ENCODE measurements around the gene OR4E1. TPM values are rescaled to one million over a fixed set of nuclear protein-coding genes. Genes with fewer than 3 reads are reported as not detected.
"Not testable (repeated sequence)": the region's sequence is repeated elsewhere in the genome, so short reads cannot be mapped to it uniquely, and the experiment has no call there.

The OR4E1 gene
- total RNA-seq, 1 experiment from 2014 or later, result not detected

DNA sequence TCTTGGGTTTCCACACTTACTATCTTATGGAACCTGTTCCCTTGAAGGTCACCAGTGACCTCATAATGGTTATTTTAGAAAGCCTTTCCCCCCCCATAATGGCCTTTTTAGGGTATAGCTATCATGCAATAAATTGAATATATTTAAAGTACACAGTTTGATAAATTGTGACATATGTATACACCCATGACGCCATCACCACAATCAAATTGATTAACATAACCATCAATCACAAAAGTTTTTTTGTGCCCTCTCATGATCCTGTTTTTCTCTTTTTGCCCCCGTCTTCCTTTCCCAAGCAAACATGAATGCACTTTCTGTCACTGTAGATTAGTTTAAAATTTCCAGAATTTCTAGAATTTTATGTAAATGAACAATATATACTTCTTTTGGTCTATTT, 28.7 kb upstream of the OR4E1 start:
- in situ Hi-C loops (cut with HindIII; ENCODE audit: low pct_unique_long_range_greater_than_20kb, low sequenced_read_pairs) (no loop called here), intact Hi-C loops (cut with micrococcal nuclease; ENCODE audit: unreplicated experiment) (no loop called here)
- POLR2A ChIA-PET, result no interaction called here
- no peak for DNase-seq (ENCODE audit: low read depth, low spot score)
- ATAC-seq, result no peak
- Histone ChIP-seq H3K27ac (ENCODE audit: low read length) (no peak overlapping the region), H3K9me3 (ENCODE audit: control insufficient read depth, insufficient read depth, low read depth, low read length) (no peaks in the 10 kb centered on the region), H3K4me3 (ENCODE audit: low read depth in 2 of 2, low read length in 2 of 2) (no peak overlapping the region), H3K27me3 (ENCODE audit: control insufficient read depth, insufficient read depth, low read length) (no peaks in the 10 kb centered on the region), H3K36me3 (ENCODE audit: control insufficient read depth, insufficient read depth, low read length) (no peaks in the 10 kb centered on the region), H3K4me1 (ENCODE audit: control insufficient read depth, insufficient read depth, low read length) (no peaks in the 10 kb centered on the region)
- CTCF ChIA-PET, result no interaction called here
- TF ChIP-seq, protein P1, sequence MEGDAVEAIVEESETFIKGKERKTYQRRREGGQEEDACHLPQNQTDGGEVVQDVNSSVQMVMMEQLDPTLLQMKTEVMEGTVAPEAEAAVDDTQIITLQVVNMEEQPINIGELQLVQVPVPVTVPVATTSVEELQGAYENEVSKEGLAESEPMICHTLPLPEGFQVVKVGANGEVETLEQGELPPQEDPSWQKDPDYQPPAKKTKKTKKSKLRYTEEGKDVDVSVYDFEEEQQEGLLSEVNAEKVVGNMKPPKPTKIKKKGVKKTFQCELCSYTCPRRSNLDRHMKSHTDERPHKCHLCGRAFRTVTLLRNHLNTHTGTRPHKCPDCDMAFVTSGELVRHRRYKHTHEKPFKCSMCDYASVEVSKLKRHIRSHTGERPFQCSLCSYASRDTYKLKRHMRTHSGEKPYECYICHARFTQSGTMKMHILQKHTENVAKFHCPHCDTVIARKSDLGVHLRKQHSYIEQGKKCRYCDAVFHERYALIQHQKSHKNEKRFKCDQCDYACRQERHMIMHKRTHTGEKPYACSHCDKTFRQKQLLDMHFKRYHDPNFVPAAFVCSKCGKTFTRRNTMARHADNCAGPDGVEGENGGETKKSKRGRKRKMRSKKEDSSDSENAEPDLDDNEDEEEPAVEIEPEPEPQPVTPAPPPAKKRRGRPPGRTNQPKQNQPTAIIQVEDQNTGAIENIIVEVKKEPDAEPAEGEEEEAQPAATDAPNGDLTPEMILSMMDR (IDR thresholded peaks at IDR 0.05), result no peak
- TF ChIP-seq POLR2AphosphoS5 (IDR thresholded peaks at IDR 0.05; ENCODE audit: low read depth, low read length), result no peak
- no peak for TF ChIP-seq TCF7L2 (IDR thresholded peaks at IDR 0.05; ENCODE audit: low read depth, low read length)
- TF ChIP-seq, protein P2, sequence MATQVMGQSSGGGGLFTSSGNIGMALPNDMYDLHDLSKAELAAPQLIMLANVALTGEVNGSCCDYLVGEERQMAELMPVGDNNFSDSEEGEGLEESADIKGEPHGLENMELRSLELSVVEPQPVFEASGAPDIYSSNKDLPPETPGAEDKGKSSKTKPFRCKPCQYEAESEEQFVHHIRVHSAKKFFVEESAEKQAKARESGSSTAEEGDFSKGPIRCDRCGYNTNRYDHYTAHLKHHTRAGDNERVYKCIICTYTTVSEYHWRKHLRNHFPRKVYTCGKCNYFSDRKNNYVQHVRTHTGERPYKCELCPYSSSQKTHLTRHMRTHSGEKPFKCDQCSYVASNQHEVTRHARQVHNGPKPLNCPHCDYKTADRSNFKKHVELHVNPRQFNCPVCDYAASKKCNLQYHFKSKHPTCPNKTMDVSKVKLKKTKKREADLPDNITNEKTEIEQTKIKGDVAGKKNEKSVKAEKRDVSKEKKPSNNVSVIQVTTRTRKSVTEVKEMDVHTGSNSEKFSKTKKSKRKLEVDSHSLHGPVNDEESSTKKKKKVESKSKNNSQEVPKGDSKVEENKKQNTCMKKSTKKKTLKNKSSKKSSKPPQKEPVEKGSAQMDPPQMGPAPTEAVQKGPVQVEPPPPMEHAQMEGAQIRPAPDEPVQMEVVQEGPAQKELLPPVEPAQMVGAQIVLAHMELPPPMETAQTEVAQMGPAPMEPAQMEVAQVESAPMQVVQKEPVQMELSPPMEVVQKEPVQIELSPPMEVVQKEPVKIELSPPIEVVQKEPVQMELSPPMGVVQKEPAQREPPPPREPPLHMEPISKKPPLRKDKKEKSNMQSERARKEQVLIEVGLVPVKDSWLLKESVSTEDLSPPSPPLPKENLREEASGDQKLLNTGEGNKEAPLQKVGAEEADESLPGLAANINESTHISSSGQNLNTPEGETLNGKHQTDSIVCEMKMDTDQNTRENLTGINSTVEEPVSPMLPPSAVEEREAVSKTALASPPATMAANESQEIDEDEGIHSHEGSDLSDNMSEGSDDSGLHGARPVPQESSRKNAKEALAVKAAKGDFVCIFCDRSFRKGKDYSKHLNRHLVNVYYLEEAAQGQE (IDR thresholded peaks at IDR 0.05; ENCODE audit: insufficient read depth in 1 of 2, low read depth in 2 of 2, low read length in 1 of 2), result no peak
- no peak for TF ChIP-seq SIN3A (IDR thresholded peaks at IDR 0.05; ENCODE audit: borderline replicate concordance, insufficient read depth, low read depth, low read length)
- no TSS peak for BruUV-seq (replicated peaks)

DNA sequence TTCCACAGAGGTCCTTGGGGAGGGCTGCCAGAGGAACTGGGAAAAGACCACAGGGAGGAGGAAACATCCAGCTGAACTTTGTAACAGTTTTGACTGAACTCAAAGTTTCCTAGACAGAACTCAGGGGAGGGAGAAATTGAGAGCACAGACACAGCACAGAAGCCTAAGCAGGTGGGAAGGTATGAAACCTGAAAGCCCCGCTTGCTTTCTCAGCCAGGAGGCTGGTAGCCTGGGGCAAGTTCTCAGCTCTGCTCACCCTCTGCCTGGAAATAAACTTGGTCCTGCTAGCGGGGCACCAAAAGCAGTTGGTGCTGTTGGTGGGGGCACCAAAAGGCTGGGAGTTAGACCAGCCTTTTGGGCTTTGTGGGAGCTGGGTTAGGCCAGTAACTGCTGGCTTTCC, 25.9 kb upstream of the OR4E1 start:
- intact Hi-C loops (cut with micrococcal nuclease; ENCODE audit: unreplicated experiment) (no loop called here), in situ Hi-C loops (cut with HindIII; ENCODE audit: low pct_unique_long_range_greater_than_20kb, low sequenced_read_pairs) (no loop called here)
- no TSS peak for BruUV-seq (replicated peaks)
- ATAC-seq (no peak), DNase-seq (ENCODE audit: low read depth, low spot score) (no peak)
- Histone ChIP-seq H3K27ac (ENCODE audit: low read length) (no peak overlapping the region), H3K9me3 (ENCODE audit: control insufficient read depth, insufficient read depth, low read depth, low read length) (no peaks in the 10 kb centered on the region), H3K4me3 (ENCODE audit: low read depth in 2 of 2, low read length in 2 of 2) (no peak overlapping the region), H3K4me1 (ENCODE audit: control insufficient read depth, insufficient read depth, low read length) (no peaks in the 10 kb centered on the region), H3K36me3 (ENCODE audit: control insufficient read depth, insufficient read depth, low read length) (no peaks in the 10 kb centered on the region), H3K27me3 (ENCODE audit: control insufficient read depth, insufficient read depth, low read length) (no peaks in the 10 kb centered on the region)
- TF ChIP-seq, protein P2 (IDR thresholded peaks at IDR 0.05; ENCODE audit: insufficient read depth in 1 of 2, low read depth in 2 of 2, low read length in 1 of 2), result no peak
- TF ChIP-seq, protein P1 (IDR thresholded peaks at IDR 0.05), result no peak
- no peak for TF ChIP-seq SIN3A (IDR thresholded peaks at IDR 0.05; ENCODE audit: borderline replicate concordance, insufficient read depth, low read depth, low read length)
- TF ChIP-seq POLR2AphosphoS5 (IDR thresholded peaks at IDR 0.05; ENCODE audit: low read depth, low read length), result no peak
- TF ChIP-seq TCF7L2 (IDR thresholded peaks at IDR 0.05; ENCODE audit: low read depth, low read length), result no peak
- ChIA-PET POLR2A (no interaction called here), CTCF (no interaction called here)

DNA sequence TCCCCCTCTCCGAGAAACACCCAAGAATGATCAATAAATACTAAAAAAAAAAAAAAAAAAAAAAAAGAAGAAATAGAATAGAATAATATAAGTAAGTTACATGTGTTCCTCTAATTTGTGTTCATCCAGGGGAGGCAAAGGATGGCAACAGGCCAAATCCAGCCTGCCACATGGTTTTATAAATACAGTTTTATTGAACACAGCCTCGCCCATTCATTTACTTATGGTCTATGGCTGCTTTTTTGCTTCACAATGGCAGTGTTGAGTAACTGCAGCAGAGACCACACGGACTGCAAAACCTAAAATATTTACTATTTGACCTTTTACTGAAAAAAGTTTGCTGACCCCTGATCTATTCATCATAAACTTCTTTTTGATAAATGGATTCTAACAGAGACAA, 24.9 kb upstream of the OR4E1 start:
- H3K4me3 ChIP-seq (ENCODE audit: low read depth in 2 of 2, low read length in 2 of 2); ATAC-seq; in situ Hi-C loops (cut with HindIII; ENCODE audit: low pct_unique_long_range_greater_than_20kb, low sequenced_read_pairs); intact Hi-C loops (cut with micrococcal nuclease; ENCODE audit: unreplicated experiment); H3K9me3 ChIP-seq (ENCODE audit: control insufficient read depth, insufficient read depth, low read depth, low read length); CTCF ChIA-PET; POLR2A ChIA-PET; BruUV-seq (replicated peaks); H3K27me3 ChIP-seq (ENCODE audit: control insufficient read depth, insufficient read depth, low read length); H3K27ac ChIP-seq (ENCODE audit: low read length); DNase-seq (ENCODE audit: low read depth, low spot score); H3K36me3 ChIP-seq (ENCODE audit: control insufficient read depth, insufficient read depth, low read length); H3K4me1 ChIP-seq (ENCODE audit: control insufficient read depth, insufficient read depth, low read length): not testable (repeated sequence)

DNA sequence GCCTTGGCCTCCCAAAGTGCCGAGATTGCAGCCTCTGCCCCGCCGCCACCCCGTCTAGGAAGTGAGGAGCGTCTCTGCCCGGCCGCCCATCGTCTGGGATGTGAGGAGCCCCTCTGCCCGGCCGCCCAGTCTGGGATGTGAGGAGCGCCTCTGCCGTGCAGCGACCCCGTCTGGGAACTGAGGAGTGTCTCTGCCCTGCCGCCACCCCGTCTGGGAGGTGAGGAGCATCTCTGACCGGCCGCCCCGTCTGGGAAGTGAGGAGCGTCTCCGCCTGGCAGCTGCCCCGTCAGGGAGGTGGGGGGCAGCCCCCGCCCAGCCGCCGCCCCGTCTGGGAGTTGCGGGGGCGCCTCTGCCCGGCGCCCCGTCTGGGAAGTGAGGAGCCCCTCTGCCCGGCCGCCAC, 24.0 kb upstream of the OR4E1 start:
- BruUV-seq (replicated peaks); H3K27me3 ChIP-seq (ENCODE audit: control insufficient read depth, insufficient read depth, low read length); ATAC-seq; H3K36me3 ChIP-seq (ENCODE audit: control insufficient read depth, insufficient read depth, low read length); H3K4me3 ChIP-seq (ENCODE audit: low read depth in 2 of 2, low read length in 2 of 2); intact Hi-C loops (cut with micrococcal nuclease; ENCODE audit: unreplicated experiment); H3K4me1 ChIP-seq (ENCODE audit: control insufficient read depth, insufficient read depth, low read length); CTCF ChIA-PET; POLR2A ChIA-PET; H3K9me3 ChIP-seq (ENCODE audit: control insufficient read depth, insufficient read depth, low read depth, low read length); in situ Hi-C loops (cut with HindIII; ENCODE audit: low pct_unique_long_range_greater_than_20kb, low sequenced_read_pairs); DNase-seq (ENCODE audit: low read depth, low spot score); H3K27ac ChIP-seq (ENCODE audit: low read length): not testable (repeated sequence)

Data from Panc1 (cell line).